Renal cortex interstitium (tissue), 11 donors: ENCODE results near the gene KIFC3. TPM values are rescaled to one million over a fixed set of nuclear protein-coding genes. Genes with fewer than 3 reads are reported as not detected.
"Not testable (repeated sequence)": the region's sequence is repeated elsewhere in the genome, so short reads cannot be mapped to it uniquely, and the experiment has no call there.

Source experiments
- DNase-seq, 11 donors: peaks; one replicate each; pipeline ENCODE4 v3.0.0-alpha.2; 2013; ENCODE audit warnings: low read depth in 9 of 11, low spot score in 4 of 11; ENCODE audit errors: extremely low read depth in 1 of 11
- polyA plus RNA-seq, 3 donors: library from polyadenylated mRNA; unstranded; fragments of 120-200 nt; gene quantifications; one replicate each; pipeline ENCODE4 v1.2.1, GENCODE V29; 2013; ENCODE audit not compliant: insufficient read length in 3 of 3

KIFC3 gene
- polyA plus RNA-seq, 3 donors, result 40.0 to 92.3 (median 58.4) TPM

DNA sequence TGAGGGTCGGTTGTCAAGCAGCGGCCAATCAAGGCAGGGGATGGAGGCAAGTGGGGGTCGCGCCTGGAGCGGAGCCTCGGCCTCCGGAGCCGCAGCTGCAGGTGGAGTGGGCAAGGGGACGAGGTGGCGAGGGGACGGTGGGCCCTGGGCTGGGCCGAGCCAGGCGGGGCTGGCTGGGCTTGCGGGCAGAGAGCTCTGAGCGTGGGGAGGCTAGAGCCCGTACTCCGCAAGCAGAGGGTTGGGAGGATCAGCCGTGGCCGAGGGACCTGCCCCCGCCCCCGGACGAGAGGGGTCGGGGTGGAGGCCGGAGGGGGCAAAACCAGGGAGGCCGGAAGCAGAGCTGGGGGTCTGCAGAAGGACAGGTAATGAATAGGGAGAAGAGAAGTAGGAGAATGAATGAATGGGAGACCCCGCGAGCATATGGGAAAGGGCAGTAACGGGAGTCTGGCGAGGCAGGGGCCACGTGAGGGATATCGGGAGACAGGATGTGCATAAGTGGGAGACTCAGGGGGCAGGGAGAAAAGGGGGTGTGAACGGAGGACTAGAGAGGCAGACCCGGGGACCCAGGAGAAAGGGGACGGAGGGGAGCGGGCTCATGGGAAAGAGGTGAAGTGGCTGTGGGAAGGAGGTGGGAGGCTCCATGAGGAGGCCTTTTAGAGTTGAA, 66.4 kb downstream of the KIFC3 start, which contains the start of gene KATNB1:
KATNB1 (plus strand) TSS at position 16 of the 664 bp plus-strand sequence. CDS start 1,474 bp downstream, outside the sequence.
- DNase-seq, result peak in 2 of 11 donors; percentile 12 to 18

DNA sequence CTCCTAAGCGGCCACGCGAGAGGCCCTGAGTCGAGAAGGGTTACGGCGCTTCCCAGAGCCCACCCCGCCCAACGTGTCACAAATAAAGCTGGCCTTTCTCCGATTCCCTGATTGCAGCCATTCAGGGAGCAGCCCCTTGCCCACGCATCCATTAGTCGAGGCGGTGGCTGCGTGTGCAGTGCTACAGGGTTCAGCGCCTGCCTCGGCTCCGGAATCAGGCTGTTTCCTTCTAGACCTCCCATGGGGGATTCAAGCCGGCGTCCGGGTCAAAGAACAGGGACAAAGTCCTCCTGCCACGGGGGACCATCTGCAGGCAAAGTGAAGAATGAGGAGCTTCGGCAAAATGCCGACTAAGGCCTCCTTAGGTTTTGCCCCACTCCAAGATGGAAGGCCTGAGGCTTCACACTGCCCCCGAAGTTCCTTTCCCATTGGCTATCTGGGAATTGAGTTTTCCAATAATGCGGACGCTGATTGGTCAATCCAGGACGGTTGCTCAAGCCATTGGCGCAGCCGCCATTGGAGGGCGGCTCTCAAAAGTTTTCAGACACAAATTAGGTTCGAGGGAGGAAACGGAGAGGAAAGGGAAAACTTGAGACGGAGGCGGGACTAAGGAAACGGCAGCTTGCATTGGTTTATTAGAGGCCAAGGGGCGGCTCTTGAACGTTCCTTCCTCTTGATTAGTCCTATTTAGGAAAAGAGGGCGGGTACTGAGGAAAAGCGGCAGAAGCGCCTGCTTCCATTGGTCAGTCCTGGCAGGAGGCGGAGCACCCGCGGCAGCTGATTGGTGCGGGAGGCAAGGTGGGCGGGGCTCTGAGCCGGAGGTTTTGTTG, 67.2 kb downstream of the KIFC3 start:
- peak; percentile 99 to 100 (median 100) for DNase-seq

DNA sequence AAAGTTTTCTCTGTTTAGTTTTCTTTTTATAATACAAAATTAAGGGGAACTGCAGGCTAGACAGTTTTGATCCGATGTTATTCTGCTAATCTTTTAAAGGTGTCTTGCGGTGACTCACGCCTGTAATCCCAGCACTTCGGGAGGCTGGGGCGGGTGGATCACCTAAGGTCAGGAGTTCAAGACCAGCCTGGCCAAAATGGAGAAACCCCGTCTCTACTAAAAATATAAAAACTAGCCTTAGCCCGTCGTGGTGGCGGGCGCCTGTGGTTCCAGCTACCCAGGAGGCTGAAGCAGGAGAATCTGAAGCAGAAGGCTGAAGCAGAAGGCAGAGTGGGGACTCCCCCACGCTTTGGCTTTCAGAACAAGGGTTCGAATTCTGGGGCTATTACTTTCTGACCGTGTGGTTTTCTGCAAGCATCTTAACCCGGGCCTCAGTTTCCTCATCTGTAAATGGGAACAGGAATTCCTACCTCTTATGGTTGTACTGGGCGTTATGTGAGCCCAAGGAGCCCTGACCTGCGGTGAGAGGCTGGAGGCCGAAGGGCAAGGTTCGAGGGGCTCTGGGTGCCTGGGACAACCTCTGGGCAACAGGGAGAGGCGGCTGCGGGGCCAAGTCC, 67.9 kb downstream of the KIFC3 start:
- no peak for DNase-seq

DNA sequence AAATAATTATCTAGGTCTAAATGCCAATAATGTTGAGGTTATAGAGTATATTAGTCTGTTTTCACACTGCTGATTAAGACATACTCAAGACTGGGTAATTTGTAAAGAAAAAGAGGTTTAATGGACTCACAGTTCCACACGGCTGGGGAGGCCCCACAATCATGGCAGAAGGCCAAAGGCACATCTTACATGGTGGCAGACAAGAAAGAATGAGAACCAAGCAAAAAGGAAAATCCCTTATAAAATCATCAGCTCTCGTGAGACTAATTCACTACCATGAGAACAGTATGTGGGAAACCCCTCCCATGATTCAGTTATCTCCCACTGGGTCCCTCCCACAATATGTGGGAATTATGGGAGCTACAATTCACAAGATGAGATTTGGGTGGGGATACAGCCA, 69.6 kb downstream of the KIFC3 start:
- DNase-seq, result no peak

DNA sequence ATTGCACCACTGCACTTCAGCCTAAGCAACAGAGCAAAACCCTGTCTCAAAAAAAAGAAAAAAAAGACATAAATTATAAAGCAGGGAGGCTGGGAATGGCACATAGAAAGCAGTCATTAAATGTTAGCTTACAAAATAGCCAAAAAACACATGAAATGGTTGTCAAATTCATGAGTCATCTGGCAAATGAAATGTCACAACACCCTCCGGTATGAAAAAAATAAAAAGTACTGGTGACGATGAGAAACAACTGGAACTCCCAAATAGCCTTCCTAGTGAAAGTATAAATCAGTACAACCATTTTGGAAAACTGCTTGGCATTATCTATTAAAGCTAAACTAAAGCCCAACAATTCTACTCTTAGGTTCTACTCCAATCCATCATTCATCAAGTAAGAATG, 70.3 kb downstream of the KIFC3 start:
- no peak for DNase-seq

DNA sequence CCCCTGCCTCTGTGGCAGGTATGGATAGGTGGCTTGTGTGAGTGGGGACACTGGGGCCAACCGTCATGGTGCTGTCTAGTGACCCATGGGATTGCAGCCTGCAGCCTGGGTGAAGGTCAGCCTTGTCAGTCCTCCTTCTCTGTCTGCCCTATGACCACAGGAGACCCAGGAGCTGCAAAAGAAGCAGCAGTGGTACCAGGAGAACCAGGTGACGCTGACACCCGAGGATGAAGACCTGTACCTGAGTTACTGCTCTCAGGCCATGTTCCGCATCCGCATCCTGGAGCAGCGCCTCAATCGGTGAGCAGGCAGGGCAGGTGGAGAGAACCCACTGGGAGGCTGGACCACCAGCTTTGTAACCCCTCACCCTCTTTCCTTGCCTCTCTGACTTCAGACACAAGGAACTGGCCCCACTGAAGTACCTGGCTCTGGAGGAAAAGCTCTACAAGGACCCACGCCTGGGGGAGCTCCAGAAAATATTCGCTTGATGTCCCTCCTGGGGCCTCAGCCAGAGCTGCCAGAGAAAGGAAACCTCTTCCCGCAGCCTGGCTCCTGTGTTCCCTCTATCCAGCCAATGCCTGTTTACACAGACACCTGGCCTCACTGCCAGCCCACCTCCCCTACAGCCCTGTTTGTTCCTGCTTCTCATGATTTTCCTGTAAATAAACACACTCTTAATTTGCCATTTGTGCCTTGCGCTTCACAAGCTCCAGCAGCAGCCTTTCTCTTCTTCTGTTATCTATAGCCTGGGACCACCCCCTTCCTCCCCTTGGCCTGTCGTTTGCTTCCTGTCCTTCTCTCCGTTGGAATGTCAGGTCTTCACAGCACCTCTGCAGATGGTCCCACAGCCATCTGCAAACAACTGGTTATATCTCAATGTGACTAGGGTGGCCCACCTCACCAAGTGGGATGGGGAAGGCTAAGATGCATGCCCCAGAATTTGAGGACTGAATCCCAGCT, 71.2 kb downstream of the KIFC3 start:
- no peak for DNase-seq

DNA sequence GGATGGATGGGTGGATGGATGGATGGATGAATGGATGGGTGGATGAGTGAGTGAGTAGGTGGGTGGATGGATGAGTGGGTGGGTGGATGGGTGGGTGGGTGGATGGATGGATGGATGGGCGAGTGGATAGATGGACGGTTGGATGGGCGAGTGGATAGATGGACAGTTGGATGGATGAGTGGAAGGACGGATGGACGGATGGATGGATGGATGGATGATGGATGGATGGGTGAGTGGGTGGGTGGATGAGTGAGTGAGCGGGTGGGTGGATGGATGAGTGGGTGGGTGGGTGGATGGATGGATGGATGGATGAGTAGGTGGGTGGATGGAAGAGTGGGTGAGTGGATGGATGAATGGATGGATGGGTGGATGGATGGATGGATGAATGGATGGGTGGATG, 72.4 kb downstream of the KIFC3 start:
- DNase-seq, result not testable (repeated sequence)

DNA sequence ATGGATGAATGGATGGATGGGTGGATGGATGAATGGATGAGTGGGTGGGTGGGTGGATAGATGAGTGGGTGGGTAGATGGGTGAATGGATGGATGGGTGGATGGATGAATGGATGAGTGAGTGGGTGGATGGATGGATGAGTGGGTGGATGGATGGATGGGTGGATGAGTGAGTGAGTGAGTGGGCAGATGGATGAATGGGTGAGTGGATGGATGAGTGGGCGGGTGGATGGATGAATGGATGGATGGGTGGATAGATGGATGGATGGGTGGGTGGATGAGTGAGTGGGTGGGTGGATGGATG, 73.2 kb downstream of the KIFC3 start:
- DNase-seq, result no peak

DNA sequence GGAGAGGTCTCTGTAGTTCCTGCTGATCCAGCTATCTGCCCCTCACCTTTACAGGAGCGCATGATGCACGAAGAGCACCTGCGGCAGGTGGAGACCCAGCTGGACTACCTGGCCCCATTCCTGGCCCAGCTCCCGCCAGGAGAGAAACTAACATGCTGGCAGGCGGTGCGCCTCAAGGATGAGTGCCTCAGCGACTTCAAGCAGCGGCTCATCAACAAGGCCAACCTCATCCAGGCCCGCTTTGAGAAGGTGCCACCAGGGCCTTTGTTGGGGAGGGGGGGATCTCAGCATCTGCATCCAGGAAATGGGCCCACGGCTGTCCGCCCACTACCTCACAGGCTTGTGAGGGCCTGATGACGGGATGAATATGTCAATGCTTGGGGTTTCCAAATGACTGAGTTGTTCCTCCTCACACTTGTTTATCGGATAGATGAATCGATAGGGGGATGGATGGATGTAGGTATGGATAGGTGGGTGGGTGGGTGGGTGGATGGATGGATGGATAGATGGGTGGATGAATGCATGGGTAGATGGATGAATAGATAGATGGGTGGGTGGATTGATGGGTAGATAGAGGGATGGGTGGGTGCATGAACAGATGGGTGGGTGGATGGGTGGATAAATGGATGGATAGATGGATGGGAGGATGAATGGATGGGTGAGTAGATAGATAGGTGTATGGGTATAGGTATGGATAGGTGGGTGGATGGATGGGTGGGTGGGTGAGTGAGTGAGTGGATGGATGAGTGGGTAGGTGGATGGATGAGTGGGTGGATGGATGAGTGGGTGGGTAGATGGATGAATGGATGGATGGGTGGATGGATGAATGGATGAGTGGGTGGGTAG, 73.7 kb downstream of the KIFC3 start:
- no peak for DNase-seq

DNA sequence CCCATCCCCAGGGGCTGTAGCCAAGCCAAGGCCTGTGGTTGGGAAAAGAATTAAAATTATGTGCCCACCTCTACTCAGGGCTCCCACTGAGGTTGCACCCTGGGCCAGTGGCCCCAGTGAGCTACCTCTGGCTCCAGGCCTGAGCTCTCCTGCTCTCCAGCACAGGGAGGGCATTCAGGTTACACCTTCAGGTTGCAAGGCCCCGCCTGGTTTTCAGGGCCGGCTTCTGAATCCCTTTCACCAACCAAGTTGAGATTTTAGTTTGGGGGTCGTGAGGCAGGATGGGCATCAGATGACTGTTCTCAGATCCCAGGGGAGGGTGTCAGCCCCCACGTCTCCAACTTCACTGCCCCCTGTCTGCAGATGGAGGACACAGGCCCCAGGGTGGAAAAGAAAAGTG, 74.7 kb downstream of the KIFC3 start:
- DNase-seq, result no peak

DNA sequence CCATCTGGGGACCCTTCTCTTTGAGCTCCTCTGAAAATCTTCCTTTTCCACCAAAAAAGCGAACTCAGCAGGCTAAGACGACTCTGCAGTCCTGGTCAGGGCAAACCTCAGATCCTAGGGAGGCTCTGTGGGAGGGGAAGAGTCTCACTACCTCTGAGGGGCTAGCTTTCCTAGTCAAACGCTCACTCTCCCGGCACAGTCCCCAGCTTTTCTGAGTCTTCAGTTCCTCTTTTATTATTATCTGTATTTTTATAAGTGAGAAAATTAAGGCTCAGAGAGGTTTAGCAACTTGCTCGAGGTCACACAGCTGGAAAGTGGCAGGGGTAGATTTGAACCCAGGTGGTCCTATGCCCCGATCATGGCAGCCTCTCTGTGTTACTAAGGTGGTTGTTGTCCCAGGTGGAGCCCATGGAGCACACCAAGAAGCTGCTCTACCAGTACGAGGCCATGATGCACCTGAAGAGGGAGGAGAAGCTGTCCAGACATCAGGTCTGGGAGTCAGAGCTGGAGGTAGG, 75.8 kb downstream of the KIFC3 start:
- no peak for DNase-seq

DNA sequence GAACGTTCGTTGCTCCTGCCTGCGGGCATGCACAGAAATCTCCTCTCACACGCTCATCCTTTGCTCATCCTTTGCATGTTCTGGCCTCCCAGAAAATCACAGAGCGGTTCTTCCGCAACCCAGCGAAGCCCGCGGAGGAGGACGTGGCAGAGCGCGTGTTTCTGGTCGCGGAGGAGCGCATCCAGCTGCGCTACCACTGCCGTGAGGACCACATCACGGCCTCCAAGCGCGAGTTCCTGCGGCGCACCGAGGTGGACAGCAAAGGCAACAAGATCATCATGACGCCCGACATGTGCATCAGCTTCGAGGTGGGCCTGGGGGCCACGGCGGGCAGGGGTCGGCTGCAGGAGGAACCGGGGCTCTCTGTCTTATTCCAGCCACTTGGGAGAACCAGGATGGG, 76.3 kb downstream of the KIFC3 start:
- no peak for DNase-seq

DNA sequence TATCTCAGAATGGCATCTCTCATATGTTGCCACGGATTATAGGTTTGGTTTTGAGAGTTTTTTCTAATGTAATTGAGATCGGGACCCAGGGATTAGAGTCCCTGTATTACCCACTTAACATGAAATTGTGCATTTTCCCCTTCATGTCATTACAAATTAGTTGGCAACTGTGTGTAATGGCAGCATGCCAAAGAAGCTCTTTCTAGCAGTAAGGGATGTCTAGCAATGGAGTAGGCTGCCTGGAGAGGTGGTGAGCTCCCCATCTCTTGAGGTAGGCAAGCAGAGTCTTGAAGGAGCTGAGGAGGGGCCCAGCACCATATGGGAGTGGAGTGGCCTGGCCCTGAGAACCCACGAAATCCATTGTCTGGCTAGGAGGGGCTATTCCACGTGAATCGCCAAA, 76.7 kb downstream of the KIFC3 start:
- DNase-seq, result no peak

DNA sequence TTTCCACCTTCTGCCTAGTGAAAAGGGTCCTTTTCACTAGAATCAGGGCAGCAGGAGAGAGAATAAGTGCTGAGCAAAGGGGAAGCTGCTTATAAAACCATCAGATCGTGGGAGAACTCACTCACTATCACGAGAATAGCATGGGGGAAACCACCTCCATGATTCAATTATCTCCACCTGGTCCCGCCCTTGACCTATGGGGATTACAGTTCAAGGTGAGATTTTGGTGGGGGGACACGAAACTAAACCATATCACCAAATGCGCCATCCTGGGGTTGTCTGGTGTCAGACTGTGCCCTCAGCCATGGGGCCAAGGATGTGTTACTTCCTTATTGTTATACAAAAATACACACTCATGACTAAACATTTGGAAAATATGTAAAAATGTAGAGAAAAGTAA, 77.1 kb downstream of the KIFC3 start:
- no peak for DNase-seq

DNA sequence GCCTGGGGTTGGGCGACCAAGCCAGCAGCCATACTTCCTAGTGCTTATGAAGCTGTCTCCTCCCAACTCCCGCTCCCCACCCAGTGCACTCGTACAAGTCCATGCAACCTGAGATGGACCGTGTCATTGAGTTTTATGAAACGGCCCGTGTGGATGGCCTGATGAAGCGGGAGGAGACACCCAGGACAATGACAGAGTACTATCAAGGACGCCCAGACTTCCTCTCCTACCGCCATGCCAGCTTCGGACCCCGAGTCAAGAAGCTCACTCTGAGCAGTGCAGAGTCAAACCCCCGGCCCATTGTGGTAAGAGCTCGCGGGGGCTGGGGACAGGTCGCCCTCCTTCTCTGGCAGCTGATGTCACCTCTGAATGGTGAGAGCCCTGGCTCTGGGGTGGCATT, 77.8 kb downstream of the KIFC3 start:
- peak in 1 of 11 donors; percentile 11 for DNase-seq

DNA sequence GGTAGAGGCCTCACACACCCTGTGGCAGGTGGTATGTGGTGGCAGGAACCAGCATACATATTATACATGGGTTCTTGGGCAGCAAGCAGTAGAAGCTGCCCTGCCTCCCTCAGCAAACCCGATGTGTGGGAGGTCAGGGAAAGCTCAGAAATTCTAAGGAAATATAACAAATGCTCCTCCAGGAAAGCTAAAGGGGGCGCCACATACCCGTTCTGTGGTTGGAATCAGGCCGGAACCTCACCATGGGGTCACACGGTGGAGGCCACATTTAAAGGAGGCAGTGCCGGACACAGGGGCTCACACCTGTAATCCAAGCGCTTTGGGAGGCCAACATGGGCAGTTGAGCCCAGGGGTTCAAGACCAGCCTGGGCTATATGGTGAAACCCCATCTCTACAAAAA, 79.1 kb downstream of the KIFC3 start:
- no peak for DNase-seq

DNA sequence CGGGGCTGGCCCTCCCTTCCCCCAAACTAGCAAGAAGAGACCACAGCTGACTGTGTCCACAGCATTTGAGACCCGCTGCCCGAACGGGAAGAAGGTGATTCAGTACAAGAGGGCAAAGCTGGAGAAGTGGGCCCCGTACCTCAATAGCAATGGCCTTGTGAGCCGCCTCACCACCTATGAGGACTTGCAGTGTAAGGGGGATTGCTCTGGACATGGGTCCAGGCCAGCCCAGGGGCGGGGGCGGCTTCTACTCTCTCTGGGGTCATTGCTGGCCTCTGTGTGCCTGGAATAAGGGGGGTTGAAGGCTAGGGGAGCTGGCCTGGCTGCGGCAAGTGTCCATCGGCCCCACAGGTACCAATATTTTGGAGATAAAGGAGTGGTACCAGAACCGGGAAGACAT, 79.6 kb downstream of the KIFC3 start:
- no peak for DNase-seq

DNA sequence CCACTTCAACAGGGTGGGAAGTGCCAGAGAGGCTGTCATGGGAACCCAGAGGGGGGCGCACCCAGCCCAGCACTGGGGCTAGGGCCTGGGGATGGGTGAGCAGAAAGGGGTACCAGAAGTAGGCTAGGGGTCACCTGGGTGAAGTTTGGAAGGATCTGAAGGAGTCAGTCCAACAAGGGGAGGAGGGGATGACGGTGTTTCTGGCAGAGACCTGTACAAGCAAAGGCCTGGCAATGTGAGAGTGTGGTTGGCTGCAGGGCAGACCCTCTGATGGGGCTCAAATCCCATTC, 80.1 kb downstream of the KIFC3 start:
- no peak for DNase-seq
